Measurements from ENCODE around the gene LARP1B.

GRCh38 chr4:128220286-128221235, 159.4 kb downstream of the LARP1B start:
- TF ChIP-seq CTCF (IDR thresholded peaks at IDR 0.05) (peak in 9 of 12 donors; percentile 11 to 48 (median 32)), POLR2A (IDR thresholded peaks at IDR 0.05) (no peak)

All from heart left ventricle (tissue), 13 donors.